Heart left ventricle (tissue), 13 donors: ENCODE data around the gene RPL11.

Source experiments
- POLR2A ChIP-seq, 2 donors: fragments of 450-650 bp; IDR thresholded peaks; one replicate each; pipeline ENCODE4 v1.6.1; 2017; ENCODE audit warnings: antibody characterized with exemption in 2 of 2, mild to moderate bottlenecking in 2 of 2, moderate library complexity in 2 of 2
- TF ChIP-seq, protein P1 (sequence below), 12 donors: fragments of 200-600 bp; sonication (generic) in 4 of 12; IDR thresholded peaks; one replicate each; pipeline versions ENCODE4 v1.5.0 to v1.8.0; 2018 to 2022; ENCODE audit warnings: antibody characterized with exemption in 12 of 12, mild to moderate bottlenecking in 5 of 12
- donor health status: ischemic (EF 13 %, LVEDD 7.1; RV severe dilation, severe dysfunction).
- donor health status: DM: no; HTN: yes; CAD: no.
- donor health status: DM: no; HTN: no; CAD: no.
- donor health status: ischemic (EF 25% LVEDD 6.9; RV normal size, moderate dysfunction).
- donor health status: ischemic (EF 25% LVEDD 5.7; RV mildly dilated, moderate dysfunction).
- donor health status: ischemic (EF 35%, LVEDD 5.7; RV mildly dilated, moderate dysfunction).
- donor health status: nonischemic (EF 11% LVEDD 7.7; RV severe dilation, severe dysfunction).
- donor health status: DM: yes; HTN: yes; CAD: no.
- donor health status: PGD.
- donor health status: ischemic (EF 29% LVEDD 5.4; RV normal size, mild dysfunction).
- donor health status: nonischemic (EF 23%, LVEDD 6.1; RV moderate dilation, normal function).

DNA sequence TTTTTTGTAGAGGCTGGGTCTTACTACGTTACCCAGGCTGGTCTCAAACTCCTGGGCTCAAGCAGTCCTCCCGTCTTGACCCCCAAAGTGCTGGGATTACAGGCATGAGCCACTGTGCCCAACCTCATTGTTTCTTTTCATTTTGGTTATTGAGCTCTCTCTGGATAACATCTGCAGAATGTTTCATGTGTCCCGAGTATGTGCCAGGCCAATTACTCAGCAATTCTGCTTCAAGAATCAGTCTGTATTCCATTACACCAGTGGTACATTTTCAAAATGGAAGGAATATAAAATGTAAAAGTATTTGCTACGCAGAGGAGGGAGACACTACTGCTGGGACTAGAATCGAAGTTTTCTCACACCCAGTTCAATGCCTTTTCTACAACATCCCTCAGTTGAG is 50.0 kb downstream of the RPL11 start:
- TF ChIP-seq, protein P1, sequence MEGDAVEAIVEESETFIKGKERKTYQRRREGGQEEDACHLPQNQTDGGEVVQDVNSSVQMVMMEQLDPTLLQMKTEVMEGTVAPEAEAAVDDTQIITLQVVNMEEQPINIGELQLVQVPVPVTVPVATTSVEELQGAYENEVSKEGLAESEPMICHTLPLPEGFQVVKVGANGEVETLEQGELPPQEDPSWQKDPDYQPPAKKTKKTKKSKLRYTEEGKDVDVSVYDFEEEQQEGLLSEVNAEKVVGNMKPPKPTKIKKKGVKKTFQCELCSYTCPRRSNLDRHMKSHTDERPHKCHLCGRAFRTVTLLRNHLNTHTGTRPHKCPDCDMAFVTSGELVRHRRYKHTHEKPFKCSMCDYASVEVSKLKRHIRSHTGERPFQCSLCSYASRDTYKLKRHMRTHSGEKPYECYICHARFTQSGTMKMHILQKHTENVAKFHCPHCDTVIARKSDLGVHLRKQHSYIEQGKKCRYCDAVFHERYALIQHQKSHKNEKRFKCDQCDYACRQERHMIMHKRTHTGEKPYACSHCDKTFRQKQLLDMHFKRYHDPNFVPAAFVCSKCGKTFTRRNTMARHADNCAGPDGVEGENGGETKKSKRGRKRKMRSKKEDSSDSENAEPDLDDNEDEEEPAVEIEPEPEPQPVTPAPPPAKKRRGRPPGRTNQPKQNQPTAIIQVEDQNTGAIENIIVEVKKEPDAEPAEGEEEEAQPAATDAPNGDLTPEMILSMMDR (IDR thresholded peaks at IDR 0.05), result no peak
- no peak for TF ChIP-seq POLR2A (IDR thresholded peaks at IDR 0.05)
